Activated naive CD8-positive, alpha-beta T cell treated with anti-CD3 and anti-CD28 coated beads for 36 hours (primary cell): ENCODE measurements around the gene PARD6A. TPM values are rescaled to one million over a fixed set of nuclear protein-coding genes. Genes with fewer than 3 reads are reported as not detected.

Experiments
- total RNA-seq, 2 experiments: library from RNA; stranded (reverse); gene quantifications; one replicate each; pipeline ENCODE4 v1.2.3, GENCODE V29; 2021

The PARD6A gene
- total RNA-seq, 2 experiments from 2014 or later, result 7.8 to 9.4 TPM

Other genes starting within 250 kb of the PARD6A start
- 1 to 10 TPM in 1 of 2 experiments, under 1 TPM in 1; 0.76 to 1.2 TPM for gene ZDHHC1, start 244.5 kb upstream of the PARD6A start, total RNA-seq
- gene HSD11B2, start 229.8 kb upstream of the PARD6A start, total RNA-seq, result 1 to 10 TPM; 2.8 to 3.1 TPM
- 10 to 100 TPM; 33.0 to 33.6 TPM for gene ATP6V0D1, start 179.8 kb upstream of the PARD6A start, total RNA-seq
- under 1 TPM in 1 of 2 experiments, not detected in 1; 0.40 TPM for gene AGRP, start 177.4 kb upstream of the PARD6A start, total RNA-seq
- gene RIPOR1, start 132.1 kb upstream of the PARD6A start, total RNA-seq, result 10 to 100 TPM; 13.9 to 14.0 TPM
- 10 to 100 TPM; 55.8 to 55.9 TPM for gene CTCF, start 98.4 kb upstream of the PARD6A start, total RNA-seq
- gene CARMIL2, start 15.8 kb upstream of the PARD6A start, total RNA-seq, result 100 to 1,000 TPM; 136 to 140 TPM
- gene ACD, start 700 bp upstream of the PARD6A start, total RNA-seq, result 10 to 100 TPM; 48.0 to 50.3 TPM
- 10 to 100 TPM in 1 of 2 experiments, 1 to 10 TPM in 1; 9.3 to 10.7 TPM for gene ENKD1, start 5.8 kb downstream of the PARD6A start, total RNA-seq
- 1 to 10 TPM; 1.3 to 1.8 TPM for gene C16orf86, start 5.9 kb downstream of the PARD6A start, total RNA-seq
- gene GFOD2, start 58.4 kb downstream of the PARD6A start, total RNA-seq, result 10 to 100 TPM; 13.1 to 14.0 TPM
- 10 to 100 TPM; 16.1 to 16.2 TPM for gene RANBP10, start 145.6 kb downstream of the PARD6A start, total RNA-seq
- gene TSNAXIP1, start 145.9 kb downstream of the PARD6A start, total RNA-seq, result under 1 TPM; 0.70 to 0.72 TPM
- 10 to 100 TPM; 45.9 to 47.5 TPM for gene THAP11, start 181.4 kb downstream of the PARD6A start, total RNA-seq
- gene NUTF2, start 186.0 kb downstream of the PARD6A start, total RNA-seq, result 100 to 1,000 TPM; 174 to 181 TPM
- gene CENPT, start 186.7 kb downstream of the PARD6A start, total RNA-seq, result 10 to 100 TPM; 42.2 to 42.4 TPM
- 100 to 1,000 TPM in 1 of 2 experiments, 10 to 100 TPM in 1; 99.6 to 102 TPM for gene EDC4, start 212.1 kb downstream of the PARD6A start, total RNA-seq
- gene NRN1L, start 223.9 kb downstream of the PARD6A start, total RNA-seq, result not detected
- gene PSKH1, start 232.3 kb downstream of the PARD6A start, total RNA-seq, result 10 to 100 TPM in 1 of 2 experiments, 1 to 10 TPM in 1; 9.9 to 10.6 TPM